PFSK-1 (cell line): ENCODE results near the gene CCDC167.

Experiments
- FOXP2 ChIP-seq: optimal IDR thresholded peaks from 2 replicates; pipeline ENCODE3; 2011; ENCODE audit warnings: borderline replicate concordance, control low read depth, inconsistent platforms; ENCODE audit not compliant: insufficient read depth; ENCODE audit errors: extremely low read length, extremely low read depth
- POLR2AphosphoS5 ChIP-seq: IDR thresholded peaks from 2 replicates; pipeline ENCODE4 v1.6.1; 2012; ENCODE audit warnings: low read depth, mild to moderate bottlenecking, control low read depth, low read length, moderate library complexity
- REST ChIP-seq, 2 experiments: IDR thresholded peaks; 2 replicates each; pipeline versions ENCODE4 v1.6.1 to v1.8.0; 2011 to 2012; ENCODE audit warnings: low read depth in 2 of 2, low read length in 2 of 2, control low read depth in 1 of 2, inconsistent platforms in 1 of 2, mild to moderate bottlenecking in 1 of 2, moderate library complexity in 1 of 2; ENCODE audit not compliant: insufficient read depth in 1 of 2
- TAF1 ChIP-seq: IDR thresholded peaks from 2 replicates; pipeline ENCODE4 v1.6.1; 2012; ENCODE audit warnings: low read length, control low read depth, borderline replicate concordance; ENCODE audit not compliant: insufficient read depth

GRCh38 chr6:37511201-37511600 lies 11.5 kb upstream of the CCDC167 start:
- TF ChIP-seq REST (IDR thresholded peaks at IDR 0.05; ENCODE audit: insufficient read depth in 1 of 2, low read depth in 2 of 2, low read length in 2 of 2): no peak
- TF ChIP-seq POLR2AphosphoS5: no peak
- TF ChIP-seq TAF1: no peak
- TF ChIP-seq FOXP2: no peak
